HFFc6 (cell line): Measurements from ENCODE around the gene PLAAT5. TPM values are rescaled to one million over a fixed set of nuclear protein-coding genes. Genes with fewer than 3 reads are reported as not detected.
A peak's percentile ranks its signal among the peaks of the same experiment; 100 is the strongest.
"Not testable (repeated sequence)": the region's sequence is repeated elsewhere in the genome, so short reads cannot be mapped to it uniquely, and the experiment has no call there.

ENCODE experiments used
- DNase-seq: peaks from one replicate; pipeline ENCODE4 v3.0.0-alpha.2; 2018
- H3K27ac Mint-ChIP-seq: 2 replicates; pipeline ENCODE4 v1.8.0; 2020; ENCODE audit warnings: mild to moderate bottlenecking, mixed read lengths
- H3K27me3 Mint-ChIP-seq: 2 replicates; pipeline ENCODE4 v1.8.0; 2021; ENCODE audit warnings: mild to moderate bottlenecking, moderate library complexity, mixed read lengths; ENCODE audit not compliant: insufficient read depth
- H3K36me3 Mint-ChIP-seq: 2 replicates; pipeline ENCODE4 v1.8.0; 2021; ENCODE audit warnings: low read depth, mixed read lengths
- H3K4me1 Mint-ChIP-seq: 2 replicates; pipeline ENCODE4 v1.8.0; 2020; ENCODE audit warnings: low read depth, mixed read lengths
- H3K4me3 Mint-ChIP-seq: 2 replicates; pipeline ENCODE4 v1.8.0; 2020; ENCODE audit warnings: mild to moderate bottlenecking, moderate library complexity, mixed read lengths
- H3K9me3 Mint-ChIP-seq: 2 replicates; pipeline ENCODE4 v1.8.0; 2020; ENCODE audit warnings: mild to moderate bottlenecking, mixed read lengths
- total RNA-seq, 6 experiments: library from RNA; stranded (reverse); fragmentation: NEBNext Ultra II Directional; extraction: Animal tissue kit (Norgen Biotek cat#: 25700); gene quantifications; 2 replicates in 1 of 6; 3 replicates in 5 of 6; pipeline ENCODE4 v1.2.3, GENCODE V29; 2021
- TF ChIP-seq, protein P1 (sequence below): fragments of 200-600 bp; sonication (generic); IDR thresholded peaks from 2 replicates; pipeline ENCODE4 v1.5.0; 2021; ENCODE audit warnings: antibody characterized with exemption, mild to moderate bottlenecking

PLAAT5 gene
- total RNA-seq, 6 experiments from 2014 or later: not detected

DNA sequence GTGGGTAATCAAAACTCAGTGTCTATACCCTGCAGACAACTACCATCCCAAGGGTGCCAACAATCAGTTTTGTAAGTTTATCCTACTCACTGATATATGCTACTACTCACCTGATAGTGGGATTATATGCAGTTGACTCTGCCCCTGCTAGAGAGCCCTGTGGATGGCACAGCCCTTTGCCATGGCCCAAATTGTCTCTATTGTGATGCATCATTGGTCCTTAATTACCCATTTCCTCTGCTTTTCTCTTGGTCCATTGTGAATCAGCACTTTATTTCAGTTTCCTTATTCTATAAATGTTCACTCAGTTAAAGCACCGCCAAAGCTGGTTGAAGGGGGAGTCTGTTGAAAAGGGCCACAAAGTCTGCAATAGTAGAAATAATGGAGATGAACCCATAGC, 42.3 kb downstream of the PLAAT5 start:
- Mint-ChIP-seq H3K27me3 (peaks cover 11% of the 10 kb centered on the region), H3K4me1 (peaks cover 17% of the 10 kb centered on the region), H3K4me3 (no peak overlapping the region), H3K27ac (no peak overlapping the region), H3K9me3 (no peaks in the 10 kb centered on the region), H3K36me3 (no peaks in the 10 kb centered on the region)
- TF ChIP-seq, protein P1, sequence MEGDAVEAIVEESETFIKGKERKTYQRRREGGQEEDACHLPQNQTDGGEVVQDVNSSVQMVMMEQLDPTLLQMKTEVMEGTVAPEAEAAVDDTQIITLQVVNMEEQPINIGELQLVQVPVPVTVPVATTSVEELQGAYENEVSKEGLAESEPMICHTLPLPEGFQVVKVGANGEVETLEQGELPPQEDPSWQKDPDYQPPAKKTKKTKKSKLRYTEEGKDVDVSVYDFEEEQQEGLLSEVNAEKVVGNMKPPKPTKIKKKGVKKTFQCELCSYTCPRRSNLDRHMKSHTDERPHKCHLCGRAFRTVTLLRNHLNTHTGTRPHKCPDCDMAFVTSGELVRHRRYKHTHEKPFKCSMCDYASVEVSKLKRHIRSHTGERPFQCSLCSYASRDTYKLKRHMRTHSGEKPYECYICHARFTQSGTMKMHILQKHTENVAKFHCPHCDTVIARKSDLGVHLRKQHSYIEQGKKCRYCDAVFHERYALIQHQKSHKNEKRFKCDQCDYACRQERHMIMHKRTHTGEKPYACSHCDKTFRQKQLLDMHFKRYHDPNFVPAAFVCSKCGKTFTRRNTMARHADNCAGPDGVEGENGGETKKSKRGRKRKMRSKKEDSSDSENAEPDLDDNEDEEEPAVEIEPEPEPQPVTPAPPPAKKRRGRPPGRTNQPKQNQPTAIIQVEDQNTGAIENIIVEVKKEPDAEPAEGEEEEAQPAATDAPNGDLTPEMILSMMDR: no peak
- DNase-seq: no peak

DNA sequence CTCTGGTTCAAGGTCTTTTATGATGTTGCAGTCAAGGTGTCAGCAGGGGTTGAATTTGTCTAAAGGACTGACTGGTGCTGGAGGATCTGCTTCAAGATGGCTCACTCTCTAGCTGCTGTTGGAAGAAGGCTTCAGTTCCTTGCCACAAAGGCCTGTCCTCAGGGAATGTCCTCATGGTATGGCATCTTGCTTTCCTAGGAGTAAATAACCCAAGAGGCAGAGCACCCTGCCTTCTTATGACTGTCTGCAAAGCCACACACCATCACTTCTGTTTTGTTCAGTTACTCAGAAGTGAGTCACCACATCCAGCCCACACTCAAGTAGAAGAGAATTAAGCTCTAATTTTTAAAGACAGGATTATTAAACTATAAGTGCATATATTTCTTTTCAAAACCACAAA, 45.2 kb downstream of the PLAAT5 start:
- Mint-ChIP-seq H3K36me3 (no peaks in the 10 kb centered on the region), H3K4me3 (no peak overlapping the region), H3K27ac (no peak overlapping the region), H3K27me3 (peaks cover 5% of the 10 kb centered on the region), H3K9me3 (no peaks in the 10 kb centered on the region), H3K4me1 (peaks cover 17% of the 10 kb centered on the region)
- peak; percentile 42 for DNase-seq
- TF ChIP-seq, protein P1: no peak

DNA sequence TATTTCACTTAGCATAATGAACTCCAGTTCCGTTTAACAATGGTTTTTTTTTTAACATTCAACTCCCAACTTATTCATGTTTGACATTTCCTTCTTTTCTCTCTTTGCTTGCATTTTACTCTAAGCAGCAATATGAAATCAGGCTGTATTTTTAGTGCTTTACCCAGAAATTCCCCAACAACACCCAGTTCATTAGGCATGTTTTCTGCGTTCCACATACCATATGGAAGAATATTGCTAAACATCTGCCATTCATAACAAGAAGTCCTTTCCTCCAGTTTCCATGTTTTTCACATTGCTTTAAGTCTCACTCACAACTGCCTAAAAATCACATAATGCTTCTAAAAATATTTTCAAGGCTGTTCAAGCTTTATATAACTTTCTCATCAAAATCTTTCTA, 45.8 kb downstream of the PLAAT5 start:
- Mint-ChIP-seq H3K4me3 (no peak overlapping the region), H3K36me3 (no peaks in the 10 kb centered on the region), H3K4me1 (peaks cover 17% of the 10 kb centered on the region), H3K27me3 (peaks cover 5% of the 10 kb centered on the region), H3K27ac (no peak overlapping the region), H3K9me3 (no peaks in the 10 kb centered on the region)
- no peak for DNase-seq
- TF ChIP-seq, protein P1: no peak

DNA sequence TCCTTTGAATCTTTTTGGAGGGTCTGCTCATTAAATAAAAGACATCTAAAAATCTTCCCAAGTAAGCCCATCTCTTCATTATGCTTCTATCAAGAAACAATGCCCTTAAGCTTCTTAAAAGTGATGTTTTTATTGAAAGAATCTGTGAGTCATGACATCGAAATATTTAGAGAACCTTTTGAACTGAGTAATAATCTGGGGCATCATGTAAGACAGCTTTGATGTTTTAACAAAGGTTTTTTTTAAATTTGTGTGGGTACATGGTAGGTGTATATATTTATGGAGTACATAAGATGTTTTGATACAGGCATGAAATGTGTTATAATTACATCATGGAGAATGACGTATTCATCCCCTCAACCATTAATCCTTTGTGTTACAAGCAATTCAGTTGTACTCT, 46.8 kb downstream of the PLAAT5 start:
- DNase-seq: no peak
- no peaks in the 10 kb centered on the region for H3K9me3 Mint-ChIP-seq
- no peaks in the 10 kb centered on the region for H3K36me3 Mint-ChIP-seq
- H3K4me1 Mint-ChIP-seq: peaks cover 17% of the 10 kb centered on the region
- no peak overlapping the region for H3K4me3 Mint-ChIP-seq
- no peak overlapping the region for H3K27ac Mint-ChIP-seq
- peaks cover 5% of the 10 kb centered on the region for H3K27me3 Mint-ChIP-seq
- TF ChIP-seq, protein P1: no peak

DNA sequence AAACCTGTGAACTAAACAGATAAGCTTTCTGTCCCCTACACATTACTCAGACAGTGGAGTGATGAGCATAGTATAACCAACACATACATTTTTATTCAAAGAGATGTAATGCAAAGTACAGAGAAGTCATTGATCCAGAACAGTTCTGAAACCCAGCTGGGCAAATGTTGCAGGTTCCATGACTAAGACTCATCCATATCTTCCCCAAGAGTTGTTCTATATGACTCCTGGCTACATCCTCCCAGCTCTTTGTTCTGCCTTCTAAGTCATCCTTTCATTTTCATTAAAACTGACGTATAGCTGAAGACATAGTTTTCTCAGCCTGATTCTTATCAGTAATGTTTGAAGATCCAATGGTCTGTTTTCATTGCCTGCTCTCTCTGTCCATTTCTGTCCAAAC, 47.3 kb downstream of the PLAAT5 start:
- peaks cover 5% of the 10 kb centered on the region for H3K27me3 Mint-ChIP-seq

DNA sequence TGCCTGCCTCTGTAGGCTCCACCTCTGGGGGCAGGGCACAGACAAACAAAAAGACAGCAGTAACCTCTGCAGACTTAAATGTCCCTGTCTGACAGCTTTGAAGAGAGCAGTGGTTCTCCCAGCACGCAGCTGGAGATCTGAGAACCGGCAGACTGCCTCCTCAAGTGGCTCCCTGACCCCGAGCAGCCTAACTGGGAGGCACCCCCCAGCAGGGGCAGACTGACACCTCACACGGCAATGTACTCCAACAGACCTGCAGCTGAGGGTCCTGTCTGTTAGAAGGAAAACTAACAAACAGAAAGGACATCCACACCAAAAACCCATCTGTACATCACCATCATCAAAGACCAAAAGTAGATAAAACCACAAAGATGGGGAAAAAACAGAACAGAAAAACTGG, 55.1 kb downstream of the PLAAT5 start:
- not testable (repeated sequence) for H3K27me3 Mint-ChIP-seq, H3K27ac Mint-ChIP-seq, H3K4me3 Mint-ChIP-seq, H3K36me3 Mint-ChIP-seq, H3K4me1 Mint-ChIP-seq, DNase-seq, H3K9me3 Mint-ChIP-seq

More for the DNA sequence above, 47.3 kb downstream of the PLAAT5 start:
- Mint-ChIP-seq H3K4me3 (no peak overlapping the region), H3K27ac (no peak overlapping the region), H3K36me3 (no peaks in the 10 kb centered on the region), H3K9me3 (no peaks in the 10 kb centered on the region), H3K4me1 (peaks cover 17% of the 10 kb centered on the region)
- DNase-seq: no peak
- TF ChIP-seq, protein P1: no peak

DNA sequence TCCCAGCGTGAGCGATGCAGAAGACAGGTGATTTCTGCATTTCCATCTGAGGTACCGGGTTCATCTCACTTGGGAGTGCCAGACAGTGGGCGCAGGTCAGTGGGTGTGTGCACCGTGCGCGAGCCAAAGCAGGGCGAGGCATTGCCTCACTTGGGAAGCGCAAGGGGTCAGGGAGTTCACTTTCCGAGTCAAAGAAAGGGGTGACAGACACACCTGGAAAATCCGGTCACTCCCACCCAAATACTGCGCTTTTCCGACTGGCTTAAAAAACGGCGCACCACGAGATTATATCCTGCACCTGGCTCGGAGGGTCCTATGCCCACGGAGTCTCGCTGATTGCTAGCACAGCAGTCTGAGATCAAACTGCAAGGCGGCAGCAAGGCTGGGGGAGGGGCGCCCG, 55.6 kb downstream of the PLAAT5 start:
- not testable (repeated sequence) for H3K4me1 Mint-ChIP-seq, H3K4me3 Mint-ChIP-seq, DNase-seq, H3K9me3 Mint-ChIP-seq, H3K27me3 Mint-ChIP-seq, H3K27ac Mint-ChIP-seq, H3K36me3 Mint-ChIP-seq

DNA sequence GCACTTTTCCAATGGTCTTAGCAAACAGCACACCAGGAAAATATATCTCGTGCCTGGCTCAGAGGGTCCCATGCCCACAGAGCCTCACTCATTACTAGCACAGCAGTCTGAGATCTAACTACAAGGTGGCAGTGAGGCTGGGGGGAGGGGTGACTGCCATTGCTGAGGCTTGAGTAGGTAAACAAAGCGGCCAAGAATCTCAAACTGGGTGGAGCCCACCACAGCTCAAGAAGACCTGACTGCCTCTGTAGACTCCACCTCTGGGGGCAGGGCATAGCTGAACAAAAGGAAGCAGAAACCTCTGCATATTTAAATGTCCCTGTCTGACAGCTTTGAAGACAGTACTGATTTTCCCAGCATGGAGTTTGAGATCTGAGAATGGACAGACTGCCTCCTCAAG, 60.2 kb downstream of the PLAAT5 start:
- H3K36me3 Mint-ChIP-seq, H3K9me3 Mint-ChIP-seq, H3K4me1 Mint-ChIP-seq, H3K4me3 Mint-ChIP-seq, H3K27me3 Mint-ChIP-seq, H3K27ac Mint-ChIP-seq, DNase-seq: not testable (repeated sequence)
